Astrocyte (in vitro differentiated cells and primary cell): ENCODE results near the gene ADAM11. TPM values are rescaled to one million over a fixed set of nuclear protein-coding genes. Genes with fewer than 3 reads are reported as not detected.
A peak's percentile ranks its signal among the peaks of the same experiment; 100 is the strongest.

Source experiments
- DNase-seq: peaks from one replicate; pipeline ENCODE4 v3.0.0-alpha.2; 2010; ENCODE audit warnings: low read depth
- FAIRE-seq: peaks from 2 replicates; lab custom pipeline; 2011; peaks lifted over from hg19 to GRCh38; lab: Jason Lieb, UNC
- H2AFZ ChIP-seq: 2 replicates; pipeline ENCODE4 v1.6.0; 2012; ENCODE audit warnings: low read depth, low read length, inconsistent platforms
- H3K27ac ChIP-seq: 2 replicates; pipeline ENCODE4 v1.5.1; 2011; ENCODE audit warnings: low read depth, low read length, inconsistent platforms
- H3K27me3 ChIP-seq: 2 replicates; pipeline ENCODE4 v1.6.0; 2011; ENCODE audit warnings: low read length, inconsistent platforms; ENCODE audit not compliant: insufficient read depth
- H3K36me3 ChIP-seq: 2 replicates; pipeline ENCODE4 v1.5.1; 2011; ENCODE audit warnings: low read length, inconsistent platforms; ENCODE audit not compliant: insufficient read depth
- H3K4me1 ChIP-seq: 2 replicates; pipeline ENCODE4 v1.5.1; 2011; ENCODE audit warnings: low read length, inconsistent platforms; ENCODE audit not compliant: insufficient read depth
- H3K4me2 ChIP-seq: 2 replicates; pipeline ENCODE4 v1.6.0; 2012; ENCODE audit warnings: low read length, inconsistent platforms
- H3K4me3 ChIP-seq: 2 replicates; pipeline ENCODE4 v1.5.1; 2011; ENCODE audit warnings: low read depth, mild to moderate bottlenecking, low read length, inconsistent platforms; ENCODE audit not compliant: insufficient read depth
- H3K79me2 ChIP-seq: 2 replicates; pipeline ENCODE4 v1.6.0; 2012; ENCODE audit warnings: mild to moderate bottlenecking, low read length, inconsistent platforms; ENCODE audit not compliant: insufficient read depth
- H3K9ac ChIP-seq: 2 replicates; pipeline ENCODE4 v1.6.0; 2012; ENCODE audit warnings: mild to moderate bottlenecking, low read length, inconsistent platforms
- H3K9me3 ChIP-seq: 2 replicates; pipeline ENCODE4 v1.5.1; 2012; ENCODE audit warnings: low read depth, mild to moderate bottlenecking, low read length, inconsistent platforms; ENCODE audit not compliant: insufficient read depth
- H4K20me1 ChIP-seq: 2 replicates; pipeline ENCODE4 v1.6.0; 2012; ENCODE audit warnings: low read length, inconsistent platforms; ENCODE audit not compliant: insufficient read depth
- H3K27ac Mint-ChIP-seq: one replicate; pipeline ENCODE4 v1.8.0; 2021; ENCODE audit warnings: mild to moderate bottlenecking, mixed read lengths; ENCODE audit not compliant: unreplicated experiment
- H3K27me3 Mint-ChIP-seq: one replicate; pipeline ENCODE4 v1.8.0; 2021; ENCODE audit warnings: low read depth, mixed read lengths; ENCODE audit not compliant: unreplicated experiment
- H3K36me3 Mint-ChIP-seq: one replicate; pipeline ENCODE4 v1.8.0; 2021; ENCODE audit warnings: low read depth, mixed read lengths; ENCODE audit not compliant: unreplicated experiment
- H3K4me1 Mint-ChIP-seq: one replicate; pipeline ENCODE4 v1.8.0; 2021; ENCODE audit warnings: low read depth, mixed read lengths; ENCODE audit not compliant: unreplicated experiment
- H3K4me3 Mint-ChIP-seq: one replicate; pipeline ENCODE4 v1.8.0; 2021; ENCODE audit warnings: mild to moderate bottlenecking, moderate library complexity, mixed read lengths; ENCODE audit not compliant: unreplicated experiment
- H3K9me3 Mint-ChIP-seq: one replicate; pipeline ENCODE4 v1.8.0; 2021; ENCODE audit warnings: mild to moderate bottlenecking, mixed read lengths; ENCODE audit not compliant: unreplicated experiment
- EZH2 ChIP-seq: IDR thresholded peaks from 2 replicates; pipeline ENCODE4 v1.6.1; 2012; ENCODE audit warnings: mild to moderate bottlenecking, low read length, inconsistent platforms; ENCODE audit not compliant: insufficient read depth
- total RNA-seq: library from RNA; stranded (reverse); gene quantifications from 2 replicates; pipeline ENCODE4 v1.2.1, GENCODE V29; 2021
- TF ChIP-seq, protein P1 (sequence below): IDR thresholded peaks from 2 replicates; pipeline ENCODE4 v1.5.1; 2011; ENCODE audit warnings: low read depth, mild to moderate bottlenecking, inconsistent platforms, low read length, moderate library complexity; ENCODE audit not compliant: insufficient read depth

The ADAM11 gene
- total RNA-seq, 1 donor from 2014 or later, result 0.43 TPM

DNA sequence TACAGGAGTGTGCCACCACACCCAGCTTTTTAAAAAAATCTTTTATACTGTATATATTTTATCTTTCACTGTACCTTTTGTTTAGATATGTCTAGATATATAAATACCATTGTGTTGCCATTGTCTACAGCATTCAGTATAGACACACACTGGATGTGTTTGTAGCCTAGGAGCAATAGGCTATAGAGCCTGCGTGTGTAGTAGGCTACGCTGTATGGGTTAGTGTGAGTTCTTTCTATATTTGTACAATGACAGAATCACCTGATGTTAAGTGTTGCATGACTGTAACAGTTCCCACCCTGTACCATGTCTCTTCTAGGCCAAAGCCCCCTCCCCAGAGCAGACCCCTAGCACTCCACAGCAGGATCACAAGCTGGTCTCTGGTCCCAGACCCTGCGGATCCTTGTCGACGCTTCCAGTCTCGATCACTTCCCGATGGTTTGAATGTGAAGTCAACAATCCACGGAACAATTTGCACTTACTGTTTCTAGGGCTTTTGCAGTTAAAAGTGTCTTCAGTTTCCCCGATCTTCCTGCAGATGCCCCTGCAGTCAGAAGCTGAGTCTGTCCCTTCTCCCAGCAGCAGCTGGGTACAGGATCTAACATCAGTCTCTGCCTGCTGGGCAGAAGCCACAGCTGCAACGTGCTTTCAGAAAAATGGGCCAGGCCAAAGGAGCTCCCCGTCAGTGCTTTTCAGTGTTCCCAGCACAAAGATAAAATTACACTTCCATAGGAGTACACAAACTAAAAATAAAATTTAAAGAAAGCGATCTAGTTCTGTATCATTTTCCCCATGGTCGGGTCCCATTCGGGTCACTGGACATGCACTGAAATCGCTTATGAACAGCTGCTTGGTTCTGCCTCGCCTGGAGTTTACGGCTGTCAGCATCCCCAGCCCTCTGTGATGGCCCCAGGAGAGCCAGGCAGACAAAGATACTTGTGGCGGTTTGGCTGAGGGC, 35.4 kb downstream of the ADAM11 start:
- H3K4me1 Mint-ChIP-seq, result peaks cover 32% of the 10 kb centered on the region
- Histone ChIP-seq H3K27me3 (no peaks in the 10 kb centered on the region), H3K9me3 (no peaks in the 10 kb centered on the region), H4K20me1 (no peaks in the 10 kb centered on the region), H2AFZ (peak overlapping the region; percentile 19), H3K27ac (peak overlapping the region; percentile 95), H3K79me2 (no peaks in the 10 kb centered on the region), H3K4me3 (no peak overlapping the region), H3K4me1 (peaks cover 35% of the 10 kb centered on the region), H3K4me2 (peak overlapping the region; percentile 52), H3K36me3 (peaks cover 3% of the 10 kb centered on the region), H3K9ac (peak overlapping the region; percentile 76)
- H3K9me3 Mint-ChIP-seq, result no peaks in the 10 kb centered on the region
- H3K27me3 Mint-ChIP-seq, result no peaks in the 10 kb centered on the region
- peaks cover 4% of the 10 kb centered on the region for H3K36me3 Mint-ChIP-seq
- no peak overlapping the region for H3K4me3 Mint-ChIP-seq
- TF ChIP-seq, protein P1, sequence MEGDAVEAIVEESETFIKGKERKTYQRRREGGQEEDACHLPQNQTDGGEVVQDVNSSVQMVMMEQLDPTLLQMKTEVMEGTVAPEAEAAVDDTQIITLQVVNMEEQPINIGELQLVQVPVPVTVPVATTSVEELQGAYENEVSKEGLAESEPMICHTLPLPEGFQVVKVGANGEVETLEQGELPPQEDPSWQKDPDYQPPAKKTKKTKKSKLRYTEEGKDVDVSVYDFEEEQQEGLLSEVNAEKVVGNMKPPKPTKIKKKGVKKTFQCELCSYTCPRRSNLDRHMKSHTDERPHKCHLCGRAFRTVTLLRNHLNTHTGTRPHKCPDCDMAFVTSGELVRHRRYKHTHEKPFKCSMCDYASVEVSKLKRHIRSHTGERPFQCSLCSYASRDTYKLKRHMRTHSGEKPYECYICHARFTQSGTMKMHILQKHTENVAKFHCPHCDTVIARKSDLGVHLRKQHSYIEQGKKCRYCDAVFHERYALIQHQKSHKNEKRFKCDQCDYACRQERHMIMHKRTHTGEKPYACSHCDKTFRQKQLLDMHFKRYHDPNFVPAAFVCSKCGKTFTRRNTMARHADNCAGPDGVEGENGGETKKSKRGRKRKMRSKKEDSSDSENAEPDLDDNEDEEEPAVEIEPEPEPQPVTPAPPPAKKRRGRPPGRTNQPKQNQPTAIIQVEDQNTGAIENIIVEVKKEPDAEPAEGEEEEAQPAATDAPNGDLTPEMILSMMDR, result no peak
- TF ChIP-seq EZH2, result no peak
- peak overlapping the region; percentile 84 for H3K27ac Mint-ChIP-seq
- FAIRE-seq (no peak), DNase-seq (no peak)

DNA sequence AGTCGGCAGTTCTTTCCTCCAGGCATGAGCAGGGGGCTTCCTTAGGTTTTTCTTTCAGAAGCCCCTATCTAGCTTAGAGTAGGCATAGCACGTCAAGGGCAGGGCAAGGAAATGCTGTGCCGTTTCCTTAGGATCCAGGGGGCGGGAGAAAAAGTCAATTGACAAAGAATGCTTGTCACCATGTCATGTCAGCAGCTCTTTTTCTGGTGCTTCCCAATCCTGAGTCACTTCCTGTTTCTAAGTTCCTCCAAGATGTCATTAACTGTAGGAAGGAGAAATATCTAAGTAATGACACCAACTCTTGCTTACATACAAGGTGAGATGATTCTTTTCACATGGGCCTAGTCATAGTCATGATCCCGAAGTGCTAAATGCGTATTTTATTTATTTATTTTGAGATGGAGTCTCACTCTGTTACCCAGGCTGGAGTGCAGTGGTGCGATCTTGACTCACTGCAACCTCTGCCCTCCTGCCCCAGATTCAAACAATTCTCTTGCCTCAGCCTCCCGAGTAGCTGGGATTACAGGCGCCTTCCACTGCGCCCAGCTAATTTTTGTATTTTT, 36.1 kb downstream of the ADAM11 start:
- DNase-seq (peak; percentile 96), FAIRE-seq (peak; percentile 77)
- no peaks in the 10 kb centered on the region for H3K9me3 ChIP-seq
- H3K4me1 Mint-ChIP-seq, result peaks cover 32% of the 10 kb centered on the region
- peak overlapping the region; percentile 19 for H2AFZ ChIP-seq
- no peaks in the 10 kb centered on the region for H4K20me1 ChIP-seq
- H3K9me3 Mint-ChIP-seq, result no peaks in the 10 kb centered on the region
- no peak overlapping the region for H3K4me3 ChIP-seq
- H3K27ac Mint-ChIP-seq, result peak overlapping the region; percentile 84
- peaks cover 4% of the 10 kb centered on the region for H3K79me2 ChIP-seq
- no peaks in the 10 kb centered on the region for H3K27me3 Mint-ChIP-seq
- peaks cover 3% of the 10 kb centered on the region for H3K36me3 ChIP-seq
- peaks cover 35% of the 10 kb centered on the region for H3K4me1 ChIP-seq
- no peaks in the 10 kb centered on the region for H3K27me3 ChIP-seq
- peak overlapping the region; percentile 76 for H3K9ac ChIP-seq
- TF ChIP-seq, protein P1, result no peak
- no peak for TF ChIP-seq EZH2
- H3K36me3 Mint-ChIP-seq, result peaks cover 4% of the 10 kb centered on the region
- peak overlapping the region; percentile 65 for H3K4me2 ChIP-seq
- H3K4me3 Mint-ChIP-seq, result no peak overlapping the region
- H3K27ac ChIP-seq, result peak overlapping the region; percentile 95
